ENCODE data around the gene HERC6.

DNA sequence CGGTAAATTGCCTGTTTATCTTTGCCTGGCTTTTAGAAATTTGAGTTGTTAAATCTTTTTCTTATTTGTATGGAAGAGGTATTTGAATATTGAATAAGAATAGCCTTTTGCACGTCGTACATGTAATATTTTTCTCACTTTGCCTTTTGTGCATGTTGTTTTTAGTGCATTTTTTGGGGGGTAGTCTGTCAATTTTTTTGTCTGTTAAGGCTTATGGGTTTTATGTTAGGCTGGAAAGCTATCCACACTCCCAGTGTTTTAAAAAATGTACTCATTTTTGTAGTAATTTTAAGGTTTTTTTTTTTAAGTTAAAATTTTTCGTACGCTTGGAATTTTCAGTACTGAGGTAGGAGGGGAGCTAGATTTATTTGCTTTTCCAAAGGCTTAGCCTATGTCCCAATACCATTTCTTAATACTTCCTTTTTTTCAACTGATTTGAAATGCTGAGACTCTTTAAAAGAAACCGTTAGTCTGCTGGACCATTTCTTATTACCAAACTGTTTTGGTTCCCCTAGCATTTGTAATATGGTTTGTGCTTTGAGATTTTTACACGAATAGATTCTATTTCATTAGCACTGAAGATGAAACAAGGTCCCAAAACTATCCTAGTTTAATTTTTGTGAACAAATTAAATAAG, 79.6 kb downstream of the HERC6 start:
- TF ChIP-seq, protein P1, sequence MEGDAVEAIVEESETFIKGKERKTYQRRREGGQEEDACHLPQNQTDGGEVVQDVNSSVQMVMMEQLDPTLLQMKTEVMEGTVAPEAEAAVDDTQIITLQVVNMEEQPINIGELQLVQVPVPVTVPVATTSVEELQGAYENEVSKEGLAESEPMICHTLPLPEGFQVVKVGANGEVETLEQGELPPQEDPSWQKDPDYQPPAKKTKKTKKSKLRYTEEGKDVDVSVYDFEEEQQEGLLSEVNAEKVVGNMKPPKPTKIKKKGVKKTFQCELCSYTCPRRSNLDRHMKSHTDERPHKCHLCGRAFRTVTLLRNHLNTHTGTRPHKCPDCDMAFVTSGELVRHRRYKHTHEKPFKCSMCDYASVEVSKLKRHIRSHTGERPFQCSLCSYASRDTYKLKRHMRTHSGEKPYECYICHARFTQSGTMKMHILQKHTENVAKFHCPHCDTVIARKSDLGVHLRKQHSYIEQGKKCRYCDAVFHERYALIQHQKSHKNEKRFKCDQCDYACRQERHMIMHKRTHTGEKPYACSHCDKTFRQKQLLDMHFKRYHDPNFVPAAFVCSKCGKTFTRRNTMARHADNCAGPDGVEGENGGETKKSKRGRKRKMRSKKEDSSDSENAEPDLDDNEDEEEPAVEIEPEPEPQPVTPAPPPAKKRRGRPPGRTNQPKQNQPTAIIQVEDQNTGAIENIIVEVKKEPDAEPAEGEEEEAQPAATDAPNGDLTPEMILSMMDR (IDR thresholded peaks at IDR 0.05): no peak
- TF ChIP-seq POLR2AphosphoS5 (IDR thresholded peaks at IDR 0.05): no peak

Measured in sigmoid colon (tissue), 4 donors.